IMR-90 (cell line): ENCODE data around the gene SLAMF7. TPM values are rescaled to one million over a fixed set of nuclear protein-coding genes. Genes with fewer than 3 reads are reported as not detected.

Source experiments
- ATAC-seq: fragments of 200-7000 bp; cut with Tn5 transposase; 2 replicates; pipeline ENCODE4 v1.9.1; 2020; ENCODE audit warnings: low read depth, mild to moderate bottlenecking, moderate library complexity
- BruUV-seq: library from RNA; stranded (reverse); fragments of 400-500 nt; replicated peaks from 2 replicates; lab custom pipeline; 2021; lab: Mats Ljungman, UMichigan
- CTCF ChIA-PET: fragments of 300-600 bp; formaldehyde crosslinking; extraction: SDS; loops from one replicate; lab custom pipeline; 2021; ENCODE audit warnings: antibody characterized with exemption; lab: Yijun Ruan, JAX
- POLR2A ChIA-PET: fragments of 300-600 bp; sonication (Branson Sonifier 250); formaldehyde crosslinking; loops from one replicate; lab custom pipeline; 2022; ENCODE audit warnings: antibody characterized with exemption; ENCODE audit not compliant: unreplicated experiment; lab: Charles Lee
- DNase-seq: peaks from one replicate; pipeline ENCODE4 v3.0.0; 2013
- H2AFZ ChIP-seq: replicated peaks from 2 replicates; pipeline ENCODE3; 2013; ENCODE audit warnings: low read length, mild to moderate bottlenecking; ENCODE audit not compliant: poor library complexity
- H2AK5ac ChIP-seq: 2 replicates; pipeline ENCODE4 v1.6.1; 2013; ENCODE audit warnings: low read depth, low read length, inconsistent platforms
- H2AK9ac ChIP-seq: replicated peaks from 2 replicates; pipeline ENCODE3; 2013; ENCODE audit warnings: mild to moderate bottlenecking, low read depth, low read length, moderate library complexity; ENCODE audit not compliant: poor library complexity
- H2BK120ac ChIP-seq: 2 replicates; pipeline ENCODE4 v1.6.1; 2013; ENCODE audit warnings: low read depth, low read length, inconsistent platforms
- H2BK15ac ChIP-seq: 3 replicates; pipeline ENCODE4 v1.6.1; 2013; ENCODE audit warnings: low read depth, low read length, inconsistent platforms
- H2BK20ac ChIP-seq: 2 replicates; pipeline ENCODE4 v1.6.1; 2013; ENCODE audit warnings: low read depth, mild to moderate bottlenecking, inconsistent platforms, low read length, moderate library complexity
- H2BK5ac ChIP-seq: 2 replicates; pipeline ENCODE4 v1.6.1; 2013; ENCODE audit warnings: mild to moderate bottlenecking, low read depth, low read length, inconsistent platforms; ENCODE audit not compliant: poor library complexity, severe bottlenecking
- H3K14ac ChIP-seq: replicated peaks from 2 replicates; pipeline ENCODE4 v1.6.1; 2013; ENCODE audit warnings: low read depth, low read length, inconsistent platforms
- H3K18ac ChIP-seq: 2 replicates; pipeline ENCODE4 v1.6.1; 2013; ENCODE audit warnings: low read depth, low read length, control low read depth
- H3K23ac ChIP-seq: 2 replicates; pipeline ENCODE4 v1.6.1; 2013; ENCODE audit warnings: low read depth, low read length, inconsistent platforms
- H3K27ac ChIP-seq: 2 replicates; pipeline ENCODE4 v1.5.1; 2013; ENCODE audit warnings: mild to moderate bottlenecking, control low read depth, low read length; ENCODE audit not compliant: insufficient read depth
- H3K27me3 ChIP-seq: 2 replicates; pipeline ENCODE4 v1.6.1; 2013; ENCODE audit warnings: low read length; ENCODE audit not compliant: control insufficient read depth, insufficient read depth
- H3K36me3 ChIP-seq: 2 replicates; pipeline ENCODE4 v1.6.1; 2013; ENCODE audit warnings: low read length, mixed read lengths; ENCODE audit not compliant: control insufficient read depth, insufficient read depth
- H3K4ac ChIP-seq: 2 replicates; pipeline ENCODE4 v1.6.1; 2013; ENCODE audit warnings: low read depth, low read length, inconsistent platforms
- H3K4me1 ChIP-seq: 2 replicates; pipeline ENCODE4 v1.6.1; 2013; ENCODE audit warnings: low read length, mixed read lengths; ENCODE audit not compliant: control insufficient read depth, insufficient read depth
- H3K4me2 ChIP-seq: 2 replicates; pipeline ENCODE4 v1.6.1; 2013; ENCODE audit warnings: low read depth, mild to moderate bottlenecking, control low read depth, low read length, moderate library complexity
- H3K4me3 ChIP-seq: 2 replicates; pipeline ENCODE4 v1.5.1; 2013; ENCODE audit warnings: low read depth, mild to moderate bottlenecking, control low read depth, low read length, moderate library complexity; ENCODE audit not compliant: insufficient read depth
- H3K56ac ChIP-seq: 2 replicates; pipeline ENCODE4 v1.6.1; 2013; ENCODE audit warnings: low read length, inconsistent platforms; ENCODE audit not compliant: insufficient read depth; ENCODE audit errors: extremely low read depth
- H3K79me1 ChIP-seq, 2 experiments: 2 replicates each; pipeline ENCODE4 v1.6.1; 2013; ENCODE audit warnings: low read length in 2 of 2, inconsistent platforms in 1 of 2, low read depth in 1 of 2
- H3K9ac ChIP-seq: 2 replicates; pipeline ENCODE4 v1.6.1; 2013; ENCODE audit warnings: low read depth, low read length, control low read depth
- H3K9me1 ChIP-seq: 2 replicates; pipeline ENCODE4 v1.6.1; 2013; ENCODE audit warnings: low read length, inconsistent platforms; ENCODE audit not compliant: insufficient read depth
- H3K9me3 ChIP-seq: 2 replicates; pipeline ENCODE4 v1.6.1; 2013; ENCODE audit warnings: low read length; ENCODE audit not compliant: control insufficient read depth, insufficient read depth
- H4K20me1 ChIP-seq: 2 replicates; pipeline ENCODE4 v1.6.1; 2013; ENCODE audit warnings: low read length, inconsistent platforms; ENCODE audit not compliant: insufficient read depth
- H4K5ac ChIP-seq: 2 replicates; pipeline ENCODE4 v1.6.1; 2013; ENCODE audit warnings: mild to moderate bottlenecking, low read depth, low read length, control low read depth
- H4K8ac ChIP-seq, 2 experiments: 2 replicates each; pipeline ENCODE4 v1.6.1; 2013; ENCODE audit warnings: low read depth in 2 of 2, low read length in 2 of 2, control low read depth in 1 of 2, inconsistent platforms in 1 of 2
- H4K91ac ChIP-seq: 2 replicates; pipeline ENCODE4 v1.6.1; 2013; ENCODE audit warnings: low read depth, low read length, inconsistent platforms; ENCODE audit not compliant: insufficient read depth
- BHLHE40 ChIP-seq: fragments of 150-350 bp; IDR thresholded peaks from 2 replicates; pipeline ENCODE4 v1.6.1; 2016; ENCODE audit warnings: mild to moderate bottlenecking, low read depth, low read length
- CEBPB ChIP-seq: IDR thresholded peaks from 2 replicates; pipeline ENCODE4 v1.6.1; 2012; ENCODE audit warnings: low read depth, low read length, improper control_type of control experiment
- CHD1 ChIP-seq: IDR thresholded peaks from 2 replicates; pipeline ENCODE4 v1.6.1; 2012; ENCODE audit warnings: low read depth, low read length, improper control_type of control experiment
- ELK1 ChIP-seq: fragments of 150-350 bp; IDR thresholded peaks from 2 replicates; pipeline ENCODE4 v1.6.1; 2016; ENCODE audit warnings: low read depth, mild to moderate bottlenecking, low read length, moderate library complexity, borderline replicate concordance
- FOS ChIP-seq: fragments of 150-350 bp; IDR thresholded peaks from 2 replicates; pipeline ENCODE4 v1.6.1; 2016; ENCODE audit warnings: low read depth, low read length
- MAFK ChIP-seq: IDR thresholded peaks from 2 replicates; pipeline ENCODE4 v1.6.1; 2012; ENCODE audit warnings: low read depth, low read length, improper control_type of control experiment
- MAZ ChIP-seq: IDR thresholded peaks from 2 replicates; pipeline ENCODE4 v1.6.1; 2012; ENCODE audit warnings: low read depth, mild to moderate bottlenecking, low read length, improper control_type of control experiment, moderate library complexity, borderline replicate concordance
- MXI1 ChIP-seq: IDR thresholded peaks from 2 replicates; pipeline ENCODE4 v1.6.1; 2012; ENCODE audit warnings: low read depth, mild to moderate bottlenecking, low read length, moderate library complexity, borderline replicate concordance
- NFE2L2 ChIP-seq: fragments of 150-350 bp; IDR thresholded peaks from 2 replicates; pipeline ENCODE4 v1.6.1; 2016; ENCODE audit warnings: low read depth, mild to moderate bottlenecking, low read length
- POLR2A ChIP-seq: IDR thresholded peaks from 2 replicates; pipeline ENCODE4 v1.6.1; 2012; ENCODE audit warnings: mild to moderate bottlenecking, low read depth, low read length
- RAD21 ChIP-seq: IDR thresholded peaks from 2 replicates; pipeline ENCODE4 v1.6.1; 2012; ENCODE audit warnings: low read length, improper control_type of control experiment
- RCOR1 ChIP-seq: IDR thresholded peaks from 2 replicates; pipeline ENCODE4 v1.6.1; 2012; ENCODE audit warnings: mild to moderate bottlenecking, low read length, improper control_type of control experiment; ENCODE audit not compliant: insufficient replicate concordance
- RFX5 ChIP-seq: IDR thresholded peaks from 2 replicates; pipeline ENCODE4 v1.8.0; 2012; ENCODE audit warnings: low read depth, mild to moderate bottlenecking, low read length, moderate library complexity
- SMC3 ChIP-seq: fragments of 150-350 bp; IDR thresholded peaks from 2 replicates; pipeline ENCODE4 v1.6.1; 2016; ENCODE audit warnings: low read depth, mild to moderate bottlenecking, antibody characterized with exemption, low read length, moderate library complexity
- USF2 ChIP-seq: fragments of 150-350 bp; IDR thresholded peaks from 2 replicates; pipeline ENCODE4 v1.6.1; 2017; ENCODE audit warnings: mild to moderate bottlenecking, antibody characterized with exemption, low read length, low read depth
- WGBS, 2 experiments: methylation state at CpG; one replicate each; pipeline versions ENCODE4 v1.1.5 to v1.1.7; 2013; ENCODE audit warnings: missing lambda C conversion rate in 2 of 2; ENCODE audit not compliant: insufficient read length in 1 of 2; ENCODE audit errors: extremely low coverage in 2 of 2; 5-methylcytosine and 5-hydroxymethylcytosine counted together
- dilution Hi-C: fragments of 300-500 bp; cut with HindIII; formaldehyde crosslinking; loops from one replicate; pipeline ENCODE4 v1.14.3; 2018; ENCODE audit warnings: low sequenced_read_pairs; ENCODE audit not compliant: unreplicated experiment
- in situ Hi-C: fragments of 300-500 bp; cut with MboI; formaldehyde crosslinking; loops from 3 replicates; pipeline ENCODE4 v1.14.3; 2019; ENCODE audit warnings: low sequenced_read_pairs, inconsistent platforms, mixed read lengths
- intact Hi-C: fragments of 100-400 bp; cut with micrococcal nuclease; formaldehyde crosslinking; loops from 2 replicates; pipeline ENCODE4 v1.10.0; 2022
- polyA plus RNA-seq, 3 experiments: library from polyadenylated mRNA; depleted of rRNA; stranded (reverse); fragments of >200 nt; gene quantifications; 2 replicates each; pipeline ENCODE4 v1.2.3, GENCODE V29; 2012; ENCODE audit warnings: low replicate concordance in 1 of 3
- total RNA-seq: library from RNA; depleted of rRNA; stranded (reverse); fragments of >200 nt; gene quantifications from 2 replicates; pipeline ENCODE4 v1.2.3, GENCODE V29; 2012
- TF ChIP-seq, protein P1 (sequence below): conservative IDR thresholded peaks from 2 replicates; pipeline ENCODE4 v1.5.1; 2012; ENCODE audit warnings: mild to moderate bottlenecking, low read depth, low read length, improper control_type of control experiment

The SLAMF7 gene
- total and polyA plus RNA-seq, 2 of the 4 experiments (the other 2 are of a cell fraction), result not detected

- H2BK5ac ChIP-seq, result no peak overlapping the region
- H4K91ac ChIP-seq, result no peak overlapping the region
These were observed 9.8 kb downstream of the SLAMF7 start for GRCh38 chr1:160748878-160749269.

More at GRCh38 chr1:160748878-160749269, 9.8 kb downstream of the SLAMF7 start:
- H2BK120ac ChIP-seq, result no peak overlapping the region
- no peak overlapping the region for H3K56ac ChIP-seq
- intact Hi-C loops, result no loop called here
- H3K27ac ChIP-seq, result no peak overlapping the region
- TF ChIP-seq CEBPB (no peak), MAFK (no peak), RAD21 (no peak), RCOR1 (no peak), ELK1 (no peak), USF2 (no peak), FOS (no peak), BHLHE40 (no peak), SMC3 (no peak), CHD1 (no peak), MXI1 (no peak), POLR2A (no peak), NFE2L2 (no peak), RFX5 (no peak), MAZ (no peak)
- TF ChIP-seq, protein P1, sequence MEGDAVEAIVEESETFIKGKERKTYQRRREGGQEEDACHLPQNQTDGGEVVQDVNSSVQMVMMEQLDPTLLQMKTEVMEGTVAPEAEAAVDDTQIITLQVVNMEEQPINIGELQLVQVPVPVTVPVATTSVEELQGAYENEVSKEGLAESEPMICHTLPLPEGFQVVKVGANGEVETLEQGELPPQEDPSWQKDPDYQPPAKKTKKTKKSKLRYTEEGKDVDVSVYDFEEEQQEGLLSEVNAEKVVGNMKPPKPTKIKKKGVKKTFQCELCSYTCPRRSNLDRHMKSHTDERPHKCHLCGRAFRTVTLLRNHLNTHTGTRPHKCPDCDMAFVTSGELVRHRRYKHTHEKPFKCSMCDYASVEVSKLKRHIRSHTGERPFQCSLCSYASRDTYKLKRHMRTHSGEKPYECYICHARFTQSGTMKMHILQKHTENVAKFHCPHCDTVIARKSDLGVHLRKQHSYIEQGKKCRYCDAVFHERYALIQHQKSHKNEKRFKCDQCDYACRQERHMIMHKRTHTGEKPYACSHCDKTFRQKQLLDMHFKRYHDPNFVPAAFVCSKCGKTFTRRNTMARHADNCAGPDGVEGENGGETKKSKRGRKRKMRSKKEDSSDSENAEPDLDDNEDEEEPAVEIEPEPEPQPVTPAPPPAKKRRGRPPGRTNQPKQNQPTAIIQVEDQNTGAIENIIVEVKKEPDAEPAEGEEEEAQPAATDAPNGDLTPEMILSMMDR, result no peak
- no peak overlapping the region for H3K23ac ChIP-seq
- no peaks in the 10 kb centered on the region for H3K36me3 ChIP-seq
- ChIA-PET POLR2A (no interaction called here), CTCF (no interaction called here)
- no CpG with 5 or more reads among the region's 1 CpG for WGBS, 2 experiments
- no TSS peak for BruUV-seq
- H2AK5ac ChIP-seq, result no peak overlapping the region
- no peaks in the 10 kb centered on the region; the same call in 1 of the 2 replicates for H3K27me3 ChIP-seq
- H4K20me1 ChIP-seq, result no peaks in the 10 kb centered on the region
- no peaks in the 10 kb centered on the region for H3K4me1 ChIP-seq
- no peaks in the 10 kb centered on the region for H3K9me1 ChIP-seq
- H2BK20ac ChIP-seq, result no peak overlapping the region
- H3K4ac ChIP-seq, result no peak overlapping the region
- no peak overlapping the region for H3K4me2 ChIP-seq
- DNase-seq (no peak), ATAC-seq (no peak)
- H3K18ac ChIP-seq, result no peak overlapping the region
- dilution Hi-C loops, result no loop called here
- H3K9ac ChIP-seq, result no peak overlapping the region
- H3K4me3 ChIP-seq, result no peak overlapping the region
- H4K5ac ChIP-seq, result no peak overlapping the region
- H2AFZ ChIP-seq, result no peak overlapping the region
- H2AK9ac ChIP-seq, result no peak overlapping the region
- in situ Hi-C loops, result no loop called here
- H3K9me3 ChIP-seq, result no peaks in the 10 kb centered on the region
- no peak overlapping the region for H4K8ac ChIP-seq
- H3K79me1 ChIP-seq, result no peaks in the 10 kb centered on the region
- H3K14ac ChIP-seq, result no peak overlapping the region
- H2BK15ac ChIP-seq, result no peak overlapping the region
